Measurements from ENCODE around the gene PLD5.
"Not testable (repeated sequence)": the region's sequence is repeated elsewhere in the genome, so short reads cannot be mapped to it uniquely, and the experiment has no call there.

The PLD5 gene

GRCh38 chr1:242308681-242309080 lies 215.8 kb downstream of the PLD5 start:
- in situ Hi-C loops (cut with MboI; ENCODE audit: low sequenced_read_pairs): not testable (repeated sequence)

GRCh38 chr1:242293781-242294180 lies 230.7 kb downstream of the PLD5 start:
- in situ Hi-C loops (cut with MboI; ENCODE audit: low sequenced_read_pairs): not testable (repeated sequence)

- in situ Hi-C loops (cut with MboI; ENCODE audit: low sequenced_read_pairs): not testable (repeated sequence)
Observed at GRCh38 chr1:242288067-242288466, 236.4 kb downstream of the PLD5 start.

GRCh38 chr1:242282758-242283485 lies 241.6 kb downstream of the PLD5 start:
- in situ Hi-C loops (cut with MboI; ENCODE audit: low sequenced_read_pairs): not testable (repeated sequence)

- in situ Hi-C loops (cut with MboI; ENCODE audit: low sequenced_read_pairs): not testable (repeated sequence)
Observed at GRCh38 chr1:242278406-242278805, 246.1 kb downstream of the PLD5 start.

- in situ Hi-C loops (cut with MboI; ENCODE audit: low sequenced_read_pairs): not testable (repeated sequence)
Observed at GRCh38 chr1:242276769-242277168, 247.7 kb downstream of the PLD5 start.

GRCh38 chr1:242267004-242267403 lies 257.5 kb downstream of the PLD5 start:
- in situ Hi-C loops (cut with MboI; ENCODE audit: low sequenced_read_pairs): not testable (repeated sequence)

- in situ Hi-C loops (cut with MboI; ENCODE audit: low sequenced_read_pairs): not testable (repeated sequence)
Observed at GRCh38 chr1:242264419-242264818, 260.1 kb downstream of the PLD5 start.

- in situ Hi-C loops (cut with MboI; ENCODE audit: low sequenced_read_pairs): no loop called here
Observed at GRCh38 chr1:242245255-242245654, 279.2 kb downstream of the PLD5 start.

- in situ Hi-C loops (cut with MboI; ENCODE audit: low sequenced_read_pairs): no loop called here
Observed at GRCh38 chr1:242243472-242243871, 281.0 kb downstream of the PLD5 start.

GRCh38 chr1:242242983-242243382 lies 281.5 kb downstream of the PLD5 start:
- in situ Hi-C loops (cut with MboI; ENCODE audit: low sequenced_read_pairs): no loop called here

- in situ Hi-C loops (cut with MboI; ENCODE audit: low sequenced_read_pairs): no loop called here
Observed at GRCh38 chr1:242241936-242242335, 282.6 kb downstream of the PLD5 start.

GRCh38 chr1:242240691-242241090 lies 283.8 kb downstream of the PLD5 start:
- in situ Hi-C loops (cut with MboI; ENCODE audit: low sequenced_read_pairs): no loop called here

- in situ Hi-C loops (cut with MboI; ENCODE audit: low sequenced_read_pairs): no loop called here
Observed at GRCh38 chr1:242240077-242240476, 284.4 kb downstream of the PLD5 start.

GRCh38 chr1:242239398-242239797 lies 285.1 kb downstream of the PLD5 start:
- in situ Hi-C loops (cut with MboI; ENCODE audit: low sequenced_read_pairs): no loop called here

GRCh38 chr1:242237051-242237450 lies 287.4 kb downstream of the PLD5 start:
- in situ Hi-C loops (cut with MboI; ENCODE audit: low sequenced_read_pairs): no loop called here

GRCh38 chr1:242228991-242229390 lies 295.5 kb downstream of the PLD5 start:
- in situ Hi-C loops (cut with MboI; ENCODE audit: low sequenced_read_pairs): no loop called here

GRCh38 chr1:242225767-242226573 lies 298.5 kb downstream of the PLD5 start:
- in situ Hi-C loops (cut with MboI; ENCODE audit: low sequenced_read_pairs): no loop called here

GRCh38 chr1:242224878-242225766 lies 299.4 kb downstream of the PLD5 start:
- in situ Hi-C loops (cut with MboI; ENCODE audit: low sequenced_read_pairs): not testable (repeated sequence)

- in situ Hi-C loops (cut with MboI; ENCODE audit: low sequenced_read_pairs): no loop called here
Observed at GRCh38 chr1:242224461-242224860, 300.0 kb downstream of the PLD5 start.

- in situ Hi-C loops (cut with MboI; ENCODE audit: low sequenced_read_pairs): no loop called here
Observed at GRCh38 chr1:242219905-242220304, 304.6 kb downstream of the PLD5 start.
